Measurements from ENCODE around the gene OLFM4.

The OLFM4 gene

GRCh38 chr13:53054569-53054968, 26.0 kb downstream of the OLFM4 start:
- ChIA-PET CTCF (interaction anchor here (1.1 kb wide), 1 partner anchor 97 kb away, joined by 3 read pairs; no protein-coding TSS in a partner anchor), POLR2A (no interaction called here)
- Histone ChIP-seq H3K36me3 (ENCODE audit: control insufficient read depth in 2 of 2, insufficient read depth in 1 of 2, low read length in 2 of 2) (no peaks in the 10 kb centered on the region), H3K9me3 (ENCODE audit: control insufficient read depth, insufficient read depth, low read depth, low read length) (no peaks in the 10 kb centered on the region), H3K4me3 (ENCODE audit: low read depth, low read length) (no peak overlapping the region), H3K4me1 (ENCODE audit: control insufficient read depth, insufficient read depth, low read length) (no peaks in the 10 kb centered on the region), H3K27ac (ENCODE audit: extremely low read depth, low read depth, low read length) (no peak overlapping the region)
- TF ChIP-seq PATZ1 (tag by site-specific recombination; IDR thresholded peaks at IDR 0.05) (no peak), ZNF426 (tag by site-specific recombination; IDR thresholded peaks at IDR 0.05) (no peak), ZNF423 (tag by site-specific recombination; IDR thresholded peaks at IDR 0.05) (no peak), ZNF146 (tag by site-specific recombination; IDR thresholded peaks at IDR 0.05) (no peak), ZNF341 (tag by site-specific recombination; IDR thresholded peaks at IDR 0.05; ENCODE audit: low read depth) (no peak), ZNF518A (tag by site-specific recombination; conservative IDR thresholded peaks at IDR 0.05; ENCODE audit: low read depth) (no peak), ZNF223 (tag by site-specific recombination; IDR thresholded peaks at IDR 0.05) (no peak), ZNF707 (tag by site-specific recombination; IDR thresholded peaks at IDR 0.05) (no peak), ZNF558 (tag by site-specific recombination; IDR thresholded peaks at IDR 0.05) (no peak), BCL11B (tag by site-specific recombination; IDR thresholded peaks at IDR 0.05; ENCODE audit: low read depth) (no peak), ZNF16 (tag by site-specific recombination; IDR thresholded peaks at IDR 0.05; ENCODE audit: low read depth) (no peak), ZNF610 (tag by site-specific recombination; IDR thresholded peaks at IDR 0.05; ENCODE audit: borderline replicate concordance) (no peak), ZBTB49 (tag by site-specific recombination; IDR thresholded peaks at IDR 0.05; ENCODE audit: low read depth) (no peak), ZEB2 (tag by site-specific recombination; IDR thresholded peaks at IDR 0.05) (no peak)

GRCh38 chr13:53058065-53058679, 29.6 kb downstream of the OLFM4 start:
- ChIA-PET POLR2A (no interaction called here), CTCF (no interaction called here)
- no peak overlapping the region for H3K4me3 ChIP-seq (ENCODE audit: low read depth, low read length)
- TF ChIP-seq ZNF155 (tag by site-specific recombination; IDR thresholded peaks at IDR 0.05), result no peak
- TF ChIP-seq SCRT2 (tag by site-specific recombination; IDR thresholded peaks at IDR 0.05), result no peak
- TF ChIP-seq ZFHX2 (tag by site-specific recombination; conservative IDR thresholded peaks at IDR 0.05), result no peak
- no peak for TF ChIP-seq ZNF37A (tag by site-specific recombination; IDR thresholded peaks at IDR 0.05)
- no peak for TF ChIP-seq MYNN (tag by site-specific recombination; IDR thresholded peaks at IDR 0.05; ENCODE audit: borderline replicate concordance)
- TF ChIP-seq ZNF560 (tag by site-specific recombination; IDR thresholded peaks at IDR 0.05; ENCODE audit: borderline replicate concordance), result no peak
- no peak for TF ChIP-seq ZSCAN18 (tag by site-specific recombination; IDR thresholded peaks at IDR 0.05)
- no peak for TF ChIP-seq ZSCAN4 (tag by site-specific recombination; IDR thresholded peaks at IDR 0.05)
- TF ChIP-seq ZNF239 (tag by site-specific recombination; IDR thresholded peaks at IDR 0.05), result no peak
- TF ChIP-seq ZBTB20 (tag by site-specific recombination; IDR thresholded peaks at IDR 0.05), result no peak

More at GRCh38 chr13:53058065-53058679, 29.6 kb downstream of the OLFM4 start:
- no peak overlapping the region for H3K27ac ChIP-seq (ENCODE audit: extremely low read depth, low read depth, low read length)
- H3K9me3 ChIP-seq (ENCODE audit: control insufficient read depth, insufficient read depth, low read depth, low read length), result no peaks in the 10 kb centered on the region
- H3K36me3 ChIP-seq (ENCODE audit: control insufficient read depth in 2 of 2, insufficient read depth in 1 of 2, low read length in 2 of 2), result no peaks in the 10 kb centered on the region
- no peaks in the 10 kb centered on the region for H3K4me1 ChIP-seq (ENCODE audit: control insufficient read depth, insufficient read depth, low read length)

Measured in HEK293 (cell line).